Peyer's patch (tissue), 4 donors: Measurements from ENCODE around the gene ZKSCAN5. TPM values are rescaled to one million over a fixed set of nuclear protein-coding genes. Genes with fewer than 3 reads are reported as not detected.
"Not testable (repeated sequence)": the region's sequence is repeated elsewhere in the genome, so short reads cannot be mapped to it uniquely, and the experiment has no call there.

ENCODE experiments used
- DNase-seq, 3 donors: peaks; one replicate each; pipeline ENCODE4 v3.0.0-alpha.2; 2017 to 2019
- H3K27ac ChIP-seq, 4 donors: fragments of 200-600 bp; sonication (generic); one replicate each; pipeline ENCODE4 v1.5.1; 2016 to 2019
- H3K27me3 ChIP-seq, 2 donors: fragments of 200-600 bp; sonication (generic); one replicate each; pipeline ENCODE4 v1.5.1; 2019
- H3K36me3 ChIP-seq, 3 donors: fragments of 200-600 bp; sonication (generic); one replicate each; pipeline ENCODE4 v1.5.1; 2016 to 2019
- H3K4me1 ChIP-seq, 4 donors: fragments of 200-600 bp; sonication (generic); one replicate each; pipeline ENCODE4 v1.5.1; 2016 to 2019
- H3K4me3 ChIP-seq, 4 donors: fragments of 200-600 bp; sonication (generic); 1 replicate in 3 of 4; 2 replicates in 1 of 4; pipeline ENCODE4 v1.5.1; 2016 to 2019; ENCODE audit warnings: mild to moderate bottlenecking in 1 of 4
- H3K9me3 ChIP-seq, 4 donors: fragments of 200-600 bp; sonication (generic); one replicate each; pipeline ENCODE4 v1.5.1; 2016 to 2019; ENCODE audit warnings: mild to moderate bottlenecking in 1 of 4
- CTCF ChIP-seq, 6 experiments: fragments of 450-650 bp in 4 of 6; fragments of 200-600 bp in 2 of 6; sonication (generic) in 1 of 6; IDR thresholded peaks; one replicate each; pipeline ENCODE4 v1.5.1; 2017 to 2019; ENCODE audit warnings: antibody characterized with exemption in 6 of 6, mild to moderate bottlenecking in 3 of 6, moderate library complexity in 1 of 6
- POLR2A ChIP-seq, 2 donors: fragments of 450-650 bp; IDR thresholded peaks; one replicate each; pipeline ENCODE4 v1.5.1; 2017; ENCODE audit warnings: antibody characterized with exemption in 2 of 2, mild to moderate bottlenecking in 2 of 2, moderate library complexity in 2 of 2
- total RNA-seq, 4 donors: library from RNA; depleted of rRNA; stranded (reverse); fragments of >200 nt; gene quantifications; one replicate each; pipeline ENCODE4 v1.1.0, GENCODE V29; 2016

The ZKSCAN5 gene
- total RNA-seq, 4 donors from 2014 or later = 7.2 to 20.6 (median 11.7) TPM

- Histone ChIP-seq H3K27ac (no peak overlapping the region), H3K4me1 (no peaks in the 10 kb centered on the region), H3K9me3 (peaks cover 0 to 19% (median 4%) of the 10 kb centered on the region in 4 donors), H3K36me3 (no peaks in the 10 kb centered on the region), H3K27me3 (no peaks in the 10 kb centered on the region), H3K4me3 (no peak overlapping the region)
- DNase-seq = no peak
- no peak for TF ChIP-seq POLR2A (IDR thresholded peaks at IDR 0.05)
- no peak for TF ChIP-seq CTCF (IDR thresholded peaks at IDR 0.05)
Observed at GRCh38 chr7:99539213-99539811, 34.9 kb downstream of the ZKSCAN5 start.

- Histone ChIP-seq H3K27me3 (no peaks in the 10 kb centered on the region), H3K27ac (no peak overlapping the region), H3K4me3 (no peak overlapping the region), H3K4me1 (no peaks in the 10 kb centered on the region), H3K9me3 (peaks cover 0 to 19% (median 4%) of the 10 kb centered on the region in 4 donors), H3K36me3 (no peaks in the 10 kb centered on the region)
- TF ChIP-seq CTCF (IDR thresholded peaks at IDR 0.05) (no peak), POLR2A (IDR thresholded peaks at IDR 0.05) (no peak)
- DNase-seq = no peak
Observed at GRCh38 chr7:99540542-99540941, 36.1 kb downstream of the ZKSCAN5 start.

GRCh38 chr7:99541212-99541611, 36.8 kb downstream of the ZKSCAN5 start:
- Histone ChIP-seq H3K4me1 (no peaks in the 10 kb centered on the region), H3K27ac (no peak overlapping the region), H3K9me3 (peaks cover 0 to 19% (median 4%) of the 10 kb centered on the region in 4 donors), H3K4me3 (no peak overlapping the region), H3K27me3 (no peaks in the 10 kb centered on the region), H3K36me3 (no peaks in the 10 kb centered on the region)
- no peak for TF ChIP-seq POLR2A (IDR thresholded peaks at IDR 0.05)
- no peak for TF ChIP-seq CTCF (IDR thresholded peaks at IDR 0.05)
- DNase-seq = no peak

GRCh38 chr7:99543081-99543671, 38.7 kb downstream of the ZKSCAN5 start:
- Histone ChIP-seq H3K9me3 (peaks cover 0 to 19% (median 4%) of the 10 kb centered on the region in 4 donors), H3K27ac (no peak overlapping the region), H3K27me3 (no peaks in the 10 kb centered on the region), H3K4me3 (no peak overlapping the region), H3K36me3 (peaks cover 0 to 12% (median 0%) of the 10 kb centered on the region in 3 donors), H3K4me1 (no peaks in the 10 kb centered on the region)
- no peak for DNase-seq
- TF ChIP-seq CTCF (IDR thresholded peaks at IDR 0.05) (no peak), POLR2A (IDR thresholded peaks at IDR 0.05) (no peak)

- Histone ChIP-seq H3K9me3 (peaks cover 0 to 19% (median 4%) of the 10 kb centered on the region in 4 donors), H3K36me3 (peaks cover 0 to 15% (median 0%) of the 10 kb centered on the region in 3 donors), H3K4me3 (no peak overlapping the region), H3K4me1 (no peaks in the 10 kb centered on the region), H3K27me3 (no peaks in the 10 kb centered on the region), H3K27ac (no peak overlapping the region)
- no peak for TF ChIP-seq POLR2A (IDR thresholded peaks at IDR 0.05)
- no peak for TF ChIP-seq CTCF (IDR thresholded peaks at IDR 0.05)
- no peak for DNase-seq
Observed at GRCh38 chr7:99543916-99544315, 39.5 kb downstream of the ZKSCAN5 start.

- not testable (repeated sequence) for H3K4me1 ChIP-seq, H3K27me3 ChIP-seq, DNase-seq, H3K27ac ChIP-seq, H3K4me3 ChIP-seq
- Histone ChIP-seq H3K9me3 (peaks cover 0 to 14% (median 4%) of the 10 kb centered on the region in 4 donors), H3K36me3 (peaks cover 0 to 15% (median 0%) of the 10 kb centered on the region in 3 donors)
Observed at GRCh38 chr7:99545308-99545707, 40.8 kb downstream of the ZKSCAN5 start.

GRCh38 chr7:99549545-99549944, 45.1 kb downstream of the ZKSCAN5 start:
- peaks cover 0 to 15% (median 0%) of the 10 kb centered on the region in 3 donors for H3K36me3 ChIP-seq
- not testable (repeated sequence) for DNase-seq, H3K27ac ChIP-seq, H3K4me1 ChIP-seq, H3K9me3 ChIP-seq, H3K4me3 ChIP-seq, H3K27me3 ChIP-seq
